HG03571 (cell line): ENCODE results near the gene PLCG2.

Source experiments
- ATAC-seq: cut with Tn5 transposase; IDR thresholded peaks from one replicate; pipeline ENCODE4 v1.9.1; 2021; ENCODE audit not compliant: unreplicated experiment

The PLCG2 gene

DNA sequence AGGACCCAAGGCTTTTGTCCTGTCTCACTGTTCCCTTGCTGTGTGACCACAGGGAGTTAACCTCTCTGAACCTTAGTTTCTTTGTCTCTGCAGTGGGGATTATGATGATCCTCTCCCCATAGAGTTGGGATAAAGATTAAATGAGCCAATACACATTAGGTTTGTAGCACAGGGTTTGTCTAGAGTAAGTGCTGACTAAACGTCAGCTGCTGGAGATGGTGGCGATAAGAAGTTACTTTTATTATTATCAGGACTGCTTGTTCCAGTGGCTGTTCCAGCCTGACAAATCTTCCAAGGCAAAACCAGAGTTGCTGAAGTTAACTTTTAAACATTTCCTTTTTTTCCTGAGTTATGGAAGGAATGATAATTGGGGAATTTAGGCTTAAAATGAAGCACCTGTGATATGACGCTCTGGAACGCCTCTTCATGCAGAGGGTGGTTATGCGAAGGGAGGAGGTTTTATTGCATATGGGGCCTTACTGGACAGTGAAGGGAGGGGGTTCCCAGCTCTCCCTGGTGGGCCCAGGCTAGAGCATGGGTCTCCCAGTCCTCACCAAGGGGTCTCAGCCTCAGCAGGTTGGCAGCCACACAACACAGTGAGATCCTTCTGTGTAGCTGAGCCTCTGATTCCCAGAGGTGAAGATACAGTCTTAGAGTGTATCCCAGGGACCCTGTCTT lies 35.8 kb downstream of the PLCG2 start:
- ATAC-seq: no peak

DNA sequence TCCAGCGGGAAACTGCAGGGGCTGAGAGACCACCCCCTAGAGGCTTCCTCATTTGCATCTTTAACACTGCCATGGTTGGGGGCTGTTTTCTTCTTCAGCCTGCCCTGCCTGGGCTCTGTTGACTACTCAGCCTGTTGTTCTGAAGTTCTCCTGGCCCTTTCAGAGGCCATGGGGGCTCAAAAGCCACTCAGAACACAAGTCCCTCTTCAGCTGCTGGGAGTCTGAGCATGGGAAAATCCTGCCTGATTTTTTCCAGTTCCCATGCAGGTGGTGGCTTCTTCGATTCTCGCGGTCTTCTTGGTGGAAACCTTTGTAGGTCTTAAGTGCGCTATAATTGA lies 36.3 kb downstream of the PLCG2 start:
- no peak for ATAC-seq

- ATAC-seq: no peak
Observed at GRCh38 chr16:81816351-81816750, 37.3 kb downstream of the PLCG2 start.

GRCh38 chr16:81816793-81817210 lies 37.7 kb downstream of the PLCG2 start:
- ATAC-seq: no peak

GRCh38 chr16:81817296-81817695 lies 38.2 kb downstream of the PLCG2 start:
- no peak for ATAC-seq

DNA sequence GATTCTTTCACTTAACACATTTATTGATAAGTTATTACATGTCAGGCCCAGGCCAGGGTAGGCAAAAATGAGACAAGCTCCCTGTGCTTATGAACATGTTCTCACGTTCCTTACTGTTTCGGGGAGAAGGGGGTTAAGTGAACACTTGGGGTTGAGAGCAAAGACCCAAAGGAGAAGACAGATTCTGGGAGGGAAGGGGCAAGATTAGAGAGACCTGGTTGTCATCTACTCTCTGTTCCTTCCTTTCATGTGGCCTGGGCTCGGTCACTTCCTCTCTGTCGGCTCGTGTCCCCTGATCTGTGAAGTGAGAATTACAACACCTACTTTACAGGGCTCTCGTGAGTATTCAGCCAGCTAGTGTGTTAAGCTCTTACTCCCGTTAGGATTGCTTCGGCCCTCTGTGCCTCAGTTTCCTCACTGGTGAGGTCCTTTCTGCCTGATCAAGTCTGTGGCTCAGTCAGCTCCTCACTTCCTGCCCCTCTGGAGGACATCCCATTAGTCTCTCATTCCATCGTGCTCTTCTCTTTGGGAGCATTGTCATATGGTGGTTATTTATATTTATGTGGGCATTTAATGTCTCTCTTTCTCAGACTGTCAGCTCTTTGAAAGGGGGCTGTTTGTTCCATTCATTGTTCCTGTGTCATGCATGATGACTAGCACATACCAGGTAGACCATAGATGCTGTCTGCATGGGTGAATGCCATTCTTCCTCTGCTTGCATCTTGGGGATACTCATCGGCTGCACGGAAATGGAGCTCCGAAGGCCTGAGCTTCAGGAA lies 38.9 kb downstream of the PLCG2 start:
- ATAC-seq: peak; percentile 44

- no peak for ATAC-seq
Observed at GRCh38 chr16:81818568-81818896, 39.4 kb downstream of the PLCG2 start.

GRCh38 chr16:81818905-81819304 lies 39.8 kb downstream of the PLCG2 start:
- no peak for ATAC-seq

DNA sequence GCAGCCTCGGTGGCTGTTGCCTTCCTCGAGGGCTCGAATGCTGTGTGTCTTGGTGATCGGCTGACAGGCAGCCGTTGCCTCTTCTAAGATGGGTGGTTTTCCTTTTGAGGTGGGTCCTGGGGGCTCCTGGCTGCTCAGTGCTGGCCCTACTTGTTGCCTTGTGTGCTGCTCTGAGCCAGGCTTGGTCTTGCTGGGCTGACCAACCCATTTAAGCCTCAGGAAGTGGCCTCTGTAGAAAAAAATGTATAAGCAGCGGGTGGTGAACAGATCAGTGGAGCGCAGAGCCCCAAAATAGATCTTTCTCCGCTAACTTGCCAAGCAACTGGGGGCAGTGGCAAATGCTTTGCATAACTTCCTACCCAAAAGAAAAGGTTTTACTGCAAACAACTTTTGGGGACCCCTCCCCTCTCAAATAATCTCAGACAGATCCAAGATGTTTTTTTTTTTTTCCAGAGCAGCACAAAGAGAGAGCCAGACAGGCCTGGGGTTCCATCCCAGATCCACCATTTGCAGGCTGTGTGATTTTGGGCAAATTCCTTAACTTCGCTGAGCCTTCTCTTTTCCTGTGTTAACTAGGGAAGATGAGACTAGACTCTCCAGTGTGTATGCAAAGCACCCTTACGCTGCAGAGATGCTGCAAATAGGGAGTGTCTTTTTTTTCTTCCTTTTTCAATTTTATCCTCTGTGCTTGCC lies 42.5 kb downstream of the PLCG2 start:
- ATAC-seq: peak; percentile 43

DNA sequence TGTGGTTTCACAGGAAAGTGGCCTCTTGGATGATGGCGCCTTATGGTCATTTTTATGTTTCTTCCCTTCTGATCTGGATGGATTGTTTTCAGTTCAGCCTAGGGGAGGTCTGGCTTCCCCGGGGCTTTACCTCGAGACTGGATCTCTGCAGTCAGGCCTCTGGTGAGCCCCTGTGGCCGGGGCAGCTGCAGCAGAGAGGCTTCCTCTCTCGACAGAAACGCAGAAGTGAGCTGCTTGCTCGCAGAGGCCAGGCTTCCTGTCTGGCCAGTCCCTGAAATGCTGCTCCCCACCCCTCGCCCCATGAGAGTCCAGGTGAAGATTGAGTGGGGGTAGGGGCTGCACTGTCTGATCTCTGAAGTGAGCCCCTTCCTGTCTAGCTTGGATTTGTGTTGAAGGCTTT lies 44.0 kb downstream of the PLCG2 start:
- peak; percentile 54 for ATAC-seq

GRCh38 chr16:81823734-81824133 lies 44.6 kb downstream of the PLCG2 start:
- ATAC-seq: no peak

DNA sequence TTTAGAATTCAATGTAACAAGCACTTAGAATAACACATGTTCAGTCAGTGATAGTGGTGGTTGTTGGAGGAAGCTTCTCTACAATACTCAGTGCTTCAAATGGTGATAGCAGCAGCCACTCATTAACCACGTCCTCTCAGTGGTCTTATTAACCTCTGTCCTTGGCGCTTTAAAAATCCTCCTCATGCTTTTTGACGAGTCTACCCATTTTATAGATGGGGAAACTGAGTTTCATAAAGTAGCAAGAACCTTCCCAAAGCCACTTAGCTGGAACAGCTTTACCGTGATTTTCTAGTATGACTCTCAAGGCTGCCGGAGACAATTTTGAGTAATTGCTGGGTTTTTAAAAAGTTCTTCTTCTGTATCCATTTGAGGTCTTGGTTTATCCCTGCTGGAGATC lies 47.4 kb downstream of the PLCG2 start:
- no peak for ATAC-seq

DNA sequence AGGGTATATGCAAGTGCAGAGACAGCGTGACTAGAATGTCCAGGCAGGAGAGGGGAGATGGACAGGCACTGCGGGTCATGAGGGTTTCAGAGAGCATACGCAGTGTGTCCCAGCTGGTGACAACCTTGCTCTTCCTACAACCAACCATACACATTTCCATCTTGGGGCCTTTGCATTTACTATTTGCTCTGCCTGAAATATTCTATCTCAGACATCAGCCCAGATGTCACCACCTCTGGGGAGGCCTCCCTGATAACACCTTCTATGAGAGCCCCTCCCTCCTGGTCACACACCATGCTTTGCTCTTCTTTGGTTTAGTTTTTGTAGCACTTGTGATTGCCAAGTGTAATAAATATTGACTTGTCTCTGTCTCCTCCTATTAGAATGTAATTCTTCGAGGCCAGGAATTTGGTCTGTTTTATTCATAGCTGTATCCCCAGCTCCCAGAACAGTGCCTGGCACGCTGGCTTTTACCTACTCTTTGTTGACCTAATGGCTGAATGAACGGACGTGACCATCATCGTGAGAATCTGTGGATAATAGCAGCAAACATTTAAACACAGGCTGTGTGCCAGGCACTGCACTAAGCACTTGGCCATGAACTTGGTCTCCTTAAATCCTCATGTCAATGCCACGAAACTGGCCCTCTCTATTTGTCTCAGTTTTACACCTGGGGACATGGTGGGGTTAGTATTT lies 51.9 kb downstream of the PLCG2 start:
- ATAC-seq: no peak

- peak; percentile 70 for ATAC-seq
Observed at GRCh38 chr16:81831722-81832126, 52.6 kb downstream of the PLCG2 start.

GRCh38 chr16:81832801-81833547 lies 53.9 kb downstream of the PLCG2 start:
- no peak for ATAC-seq

DNA sequence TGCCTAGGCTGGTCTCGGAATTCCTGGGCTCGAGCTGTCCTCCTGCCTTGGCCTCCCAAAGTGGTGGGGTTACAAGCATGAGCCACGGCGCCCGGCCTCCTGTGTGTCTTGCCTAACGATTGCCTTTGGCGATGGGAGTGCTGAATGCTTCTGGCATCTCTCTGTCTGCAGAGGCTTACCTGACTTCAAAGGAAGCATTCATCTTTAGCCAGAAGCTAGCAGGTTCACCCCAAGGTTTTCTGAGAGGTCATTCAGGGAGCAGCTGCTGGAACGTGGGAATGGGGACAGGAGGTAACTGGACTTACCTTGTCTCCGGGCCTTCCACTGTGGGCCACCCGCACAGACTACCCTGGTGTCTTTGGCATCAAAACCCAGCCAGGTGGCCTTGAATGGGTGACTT lies 54.7 kb downstream of the PLCG2 start:
- no peak for ATAC-seq

- no peak for ATAC-seq
Observed at GRCh38 chr16:81834868-81835267, 55.8 kb downstream of the PLCG2 start.

DNA sequence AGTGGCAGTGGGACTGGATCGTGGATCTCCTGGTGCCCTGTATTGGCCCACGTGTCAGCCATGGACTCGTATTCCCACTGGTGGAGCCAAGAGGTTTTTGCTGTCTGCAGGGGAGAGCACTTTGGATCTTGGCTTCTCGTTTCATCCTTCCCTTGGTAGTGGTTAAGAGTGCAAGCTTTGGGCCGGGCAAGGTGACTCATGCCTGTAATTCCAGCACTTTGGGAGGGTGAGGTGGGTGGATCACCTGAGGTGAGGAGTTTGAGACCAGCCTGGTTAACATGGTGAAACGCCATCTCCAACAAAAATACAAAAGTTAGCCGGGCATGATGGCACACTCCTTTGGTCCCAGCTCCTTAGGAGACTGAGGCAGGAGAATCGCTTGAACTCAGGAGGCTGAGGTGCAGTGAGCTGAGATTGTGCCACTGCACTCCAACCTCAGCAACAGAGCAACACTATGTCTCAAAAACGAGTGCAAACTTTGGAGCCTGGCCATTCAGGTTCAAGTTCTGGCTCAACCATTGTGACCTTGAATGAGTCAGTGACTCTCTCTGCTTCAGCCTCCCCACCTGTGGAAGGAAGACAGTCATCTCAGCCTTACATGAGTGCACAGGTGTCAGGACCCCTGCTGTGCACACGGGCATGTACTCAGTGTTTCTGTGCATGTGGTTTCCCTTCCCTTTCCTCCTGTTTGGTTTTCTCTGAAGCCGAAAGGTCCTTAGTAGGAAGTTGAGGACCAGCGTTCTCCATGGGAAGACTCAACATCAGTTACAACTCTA lies 57.4 kb downstream of the PLCG2 start:
- peak; percentile 48 for ATAC-seq

DNA sequence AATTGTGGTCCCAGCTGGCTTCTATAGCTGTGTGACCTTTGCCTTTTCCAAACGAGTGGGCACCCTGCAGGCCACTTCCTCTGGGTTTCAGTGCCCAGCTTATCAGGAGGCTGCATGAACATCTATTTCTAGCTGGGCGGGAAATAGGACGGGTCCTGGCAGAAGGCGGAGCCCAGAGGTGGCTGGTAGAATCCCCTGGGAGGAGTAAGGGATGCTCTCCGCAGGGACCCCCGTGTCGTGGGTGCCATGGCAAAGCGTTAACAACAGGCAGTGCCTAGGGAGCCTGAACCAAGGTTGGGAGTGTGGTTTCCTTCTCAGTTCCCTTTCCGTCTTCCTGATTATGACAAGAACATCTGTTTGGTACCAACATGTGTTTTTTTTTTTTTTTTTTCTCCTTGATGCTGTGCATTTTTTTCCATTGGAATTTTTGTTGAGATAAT lies 58.2 kb downstream of the PLCG2 start:
- no peak for ATAC-seq

- ATAC-seq: peak; percentile 50
Observed at GRCh38 chr16:81838794-81839193, 59.7 kb downstream of the PLCG2 start.
